HG03432 (cell line): ENCODE data around the gene TCEAL1.
A peak's percentile ranks its signal among the peaks of the same experiment; 100 is the strongest.
"Not testable (repeated sequence)": the region's sequence is repeated elsewhere in the genome, so short reads cannot be mapped to it uniquely, and the experiment has no call there.

Experiments used
- ATAC-seq: cut with Tn5 transposase; IDR thresholded peaks from one replicate; pipeline ENCODE4 v1.9.1; 2021; ENCODE audit warnings: mild to moderate bottlenecking, moderate library complexity; ENCODE audit not compliant: unreplicated experiment

TCEAL1 gene, protein sequence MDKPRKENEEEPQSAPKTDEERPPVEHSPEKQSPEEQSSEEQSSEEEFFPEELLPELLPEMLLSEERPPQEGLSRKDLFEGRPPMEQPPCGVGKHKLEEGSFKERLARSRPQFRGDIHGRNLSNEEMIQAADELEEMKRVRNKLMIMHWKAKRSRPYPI

DNA sequence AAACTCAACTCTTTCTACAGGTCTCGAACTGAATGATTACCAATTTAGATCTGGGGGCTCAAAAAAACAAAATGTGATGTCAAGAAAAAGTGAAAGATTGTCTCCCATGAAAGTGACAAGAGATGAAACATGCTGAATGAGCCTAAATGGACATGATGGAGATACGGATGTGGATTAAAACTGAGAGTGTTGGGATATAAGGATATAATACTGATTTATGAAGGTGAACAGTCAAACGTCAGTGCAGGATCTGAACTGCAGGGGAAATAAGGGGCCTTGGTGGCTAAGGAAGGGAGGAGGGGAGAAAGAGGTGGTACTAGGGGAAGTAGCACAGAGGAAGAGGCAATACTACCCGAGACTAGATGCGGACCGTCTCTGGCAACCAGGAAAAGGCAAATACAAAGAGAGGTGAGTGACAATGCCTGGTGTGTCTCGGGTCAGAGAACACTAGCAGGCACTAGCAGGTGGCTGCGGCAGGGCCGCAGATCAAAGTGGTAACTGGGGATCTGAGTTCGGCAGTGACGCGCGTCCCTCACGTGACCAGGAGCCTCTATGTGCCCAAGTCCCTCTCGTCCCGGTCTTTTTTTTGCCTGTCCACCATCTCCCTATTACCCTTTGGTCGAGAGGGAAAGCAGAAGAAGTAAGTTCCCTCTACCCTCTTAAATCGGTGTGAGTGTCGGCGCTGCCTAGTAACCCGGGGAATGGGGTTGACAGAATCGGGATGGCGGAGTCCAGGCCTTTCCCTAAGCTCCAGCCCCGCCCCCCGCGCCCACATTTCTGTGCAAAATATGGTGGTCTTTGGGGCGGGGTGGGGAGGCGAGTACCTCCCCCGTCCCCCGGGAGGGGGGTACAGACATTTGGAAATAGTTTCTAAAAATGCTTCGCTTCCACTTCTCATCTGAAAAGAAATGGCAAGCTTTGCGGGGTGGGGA, at the start of gene TCEAL1:
TSS of gene TCEAL1 (plus strand) at position 590 of the 932 bp plus-strand sequence. CDS start 942 bp downstream, outside the sequence.
- ATAC-seq: peak; percentile 63

DNA sequence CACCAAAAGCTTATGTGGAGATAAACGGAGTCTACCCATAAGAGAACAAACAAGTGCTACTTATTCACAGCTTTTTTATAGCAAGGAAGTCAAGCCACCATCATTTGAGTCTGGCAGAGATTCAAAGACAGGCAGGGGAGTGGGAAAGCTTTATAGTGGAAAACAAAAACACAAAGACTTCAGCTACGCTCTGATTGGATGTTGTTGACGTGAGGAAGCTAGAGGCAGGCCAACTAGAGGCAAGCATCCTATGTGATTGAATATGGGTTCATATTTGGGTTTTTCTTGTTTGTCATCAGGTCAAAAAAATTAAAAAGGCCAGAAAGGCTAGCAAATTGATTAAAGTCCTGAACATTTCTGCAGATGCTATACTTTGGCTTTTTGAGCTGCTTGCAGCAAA, 44.2 kb upstream of the TCEAL1 start:
- ATAC-seq: no peak

DNA sequence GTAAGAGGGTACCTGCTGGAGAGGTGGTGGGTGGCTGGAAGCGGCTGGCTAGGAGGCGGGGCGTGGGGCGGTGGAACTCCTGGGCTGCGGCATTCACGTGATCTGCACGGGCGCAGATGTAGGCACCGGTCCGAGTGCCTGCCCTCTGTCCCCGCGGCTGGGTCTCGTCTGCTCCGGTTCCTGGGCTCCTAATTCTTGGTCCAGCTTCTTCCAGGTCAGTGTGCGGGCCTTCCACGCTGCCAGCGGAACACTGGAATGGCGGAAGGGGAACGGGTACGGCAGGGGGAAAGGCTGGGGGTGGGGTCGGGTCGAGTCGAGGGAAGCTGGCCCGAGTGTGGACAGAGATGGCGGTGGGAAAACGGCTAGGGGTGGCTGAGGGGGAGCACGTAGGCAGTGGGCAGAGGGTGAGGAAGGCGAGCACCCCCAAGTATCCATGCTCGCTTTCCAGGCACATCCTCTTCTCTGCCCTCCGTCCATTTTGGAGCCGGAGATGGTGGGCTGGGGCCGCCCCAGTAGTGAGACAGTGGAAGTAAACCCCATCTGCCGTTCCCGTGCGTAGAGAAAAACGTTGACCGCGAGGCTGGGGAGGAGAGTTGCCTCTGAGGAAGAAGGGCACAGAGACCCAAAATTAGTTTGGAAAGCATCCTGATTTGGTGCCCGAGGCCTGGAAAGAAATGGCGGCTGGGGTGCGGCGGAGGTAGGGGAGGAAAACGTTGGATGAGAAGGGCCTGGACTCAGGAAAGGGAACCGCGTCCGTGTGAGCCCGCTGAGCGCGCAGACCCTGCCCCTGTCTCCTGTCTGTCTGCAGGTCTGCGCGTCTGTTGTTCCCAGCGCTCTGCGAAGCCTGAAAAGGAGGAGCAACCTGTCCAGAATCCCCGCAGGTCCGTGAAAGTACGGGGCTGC, 43.1 kb upstream of the TCEAL1 start, which contains the start of gene TCEAL4:
TSS of gene TCEAL4 (plus strand) at position 105 of the 903 bp plus-strand sequence. CDS start 1,161 bp downstream, outside the sequence.
- peak; percentile 95 for ATAC-seq

DNA sequence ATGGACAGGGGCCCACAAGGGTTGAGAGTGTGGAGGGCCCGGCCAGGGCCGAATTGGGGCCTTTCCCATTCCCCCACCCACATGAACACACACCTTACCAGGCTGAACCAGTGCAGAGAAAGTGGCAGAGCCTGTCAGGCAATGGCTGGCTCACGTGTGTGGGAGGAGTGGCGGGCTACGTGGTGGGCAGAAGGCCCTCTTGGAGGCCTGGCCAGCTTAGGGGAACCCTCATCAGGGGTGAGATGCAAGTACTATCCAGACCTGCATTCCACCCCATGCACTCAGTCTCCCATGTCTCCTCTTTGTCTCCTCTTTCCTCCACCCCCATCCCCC, 42.5 kb upstream of the TCEAL1 start:
- peak; percentile 44 for ATAC-seq

DNA sequence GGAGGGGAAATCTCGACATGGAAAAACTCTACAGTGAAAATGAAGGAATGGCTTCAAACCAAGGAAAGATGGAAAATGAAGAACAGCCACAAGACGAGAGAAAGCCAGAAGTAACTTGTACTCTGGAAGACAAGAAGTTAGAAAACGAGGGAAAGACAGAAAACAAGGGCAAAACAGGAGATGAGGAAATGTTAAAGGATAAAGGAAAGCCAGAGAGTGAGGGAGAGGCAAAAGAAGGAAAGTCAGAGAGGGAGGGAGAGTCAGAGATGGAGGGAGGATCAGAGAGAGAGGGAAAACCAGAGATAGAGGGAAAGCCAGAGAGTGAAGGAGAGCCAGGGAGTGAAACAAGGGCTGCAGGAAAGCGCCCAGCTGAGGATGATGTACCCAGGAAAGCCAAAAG, 42.1 kb upstream of the TCEAL1 start:
- no peak for ATAC-seq

DNA sequence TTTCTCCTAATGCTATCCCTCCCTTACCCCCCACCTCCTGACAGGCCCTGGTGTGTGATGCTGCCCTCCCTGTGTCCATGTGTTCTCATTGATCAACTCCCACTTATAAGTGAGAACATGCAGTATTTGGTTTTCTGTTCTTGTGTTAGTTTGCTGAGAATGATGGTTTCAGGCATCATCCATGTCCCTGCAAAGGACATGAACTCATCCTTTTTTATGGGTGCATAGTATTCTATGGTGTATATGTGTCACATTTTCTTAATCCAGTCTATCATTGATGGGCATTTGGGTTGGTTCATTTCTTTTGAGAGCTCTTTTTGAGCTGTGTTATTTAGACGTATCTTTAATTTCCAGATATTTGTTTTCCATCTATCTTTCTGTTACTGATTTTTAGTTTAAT, 36.5 kb upstream of the TCEAL1 start:
- not testable (repeated sequence) for ATAC-seq

DNA sequence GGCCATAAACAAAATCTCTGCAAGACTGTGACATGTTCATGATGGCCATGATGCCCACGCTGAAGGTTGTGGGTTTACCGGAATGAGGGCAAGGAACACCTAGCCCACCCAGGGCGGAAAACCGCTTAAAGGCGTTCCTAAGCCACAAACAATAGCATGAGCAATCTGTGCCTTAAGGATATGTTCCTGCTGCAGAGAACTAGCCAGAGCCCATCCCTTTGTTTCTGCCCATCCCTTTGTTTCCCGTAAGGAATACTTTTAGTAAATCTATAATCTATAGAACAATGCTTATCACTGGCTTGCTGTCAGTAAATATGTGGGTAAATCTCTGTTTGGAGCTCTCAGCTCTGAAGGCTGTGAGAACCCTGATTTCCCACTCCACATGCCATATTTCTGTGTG, 33.6 kb upstream of the TCEAL1 start:
- not testable (repeated sequence) for ATAC-seq

DNA sequence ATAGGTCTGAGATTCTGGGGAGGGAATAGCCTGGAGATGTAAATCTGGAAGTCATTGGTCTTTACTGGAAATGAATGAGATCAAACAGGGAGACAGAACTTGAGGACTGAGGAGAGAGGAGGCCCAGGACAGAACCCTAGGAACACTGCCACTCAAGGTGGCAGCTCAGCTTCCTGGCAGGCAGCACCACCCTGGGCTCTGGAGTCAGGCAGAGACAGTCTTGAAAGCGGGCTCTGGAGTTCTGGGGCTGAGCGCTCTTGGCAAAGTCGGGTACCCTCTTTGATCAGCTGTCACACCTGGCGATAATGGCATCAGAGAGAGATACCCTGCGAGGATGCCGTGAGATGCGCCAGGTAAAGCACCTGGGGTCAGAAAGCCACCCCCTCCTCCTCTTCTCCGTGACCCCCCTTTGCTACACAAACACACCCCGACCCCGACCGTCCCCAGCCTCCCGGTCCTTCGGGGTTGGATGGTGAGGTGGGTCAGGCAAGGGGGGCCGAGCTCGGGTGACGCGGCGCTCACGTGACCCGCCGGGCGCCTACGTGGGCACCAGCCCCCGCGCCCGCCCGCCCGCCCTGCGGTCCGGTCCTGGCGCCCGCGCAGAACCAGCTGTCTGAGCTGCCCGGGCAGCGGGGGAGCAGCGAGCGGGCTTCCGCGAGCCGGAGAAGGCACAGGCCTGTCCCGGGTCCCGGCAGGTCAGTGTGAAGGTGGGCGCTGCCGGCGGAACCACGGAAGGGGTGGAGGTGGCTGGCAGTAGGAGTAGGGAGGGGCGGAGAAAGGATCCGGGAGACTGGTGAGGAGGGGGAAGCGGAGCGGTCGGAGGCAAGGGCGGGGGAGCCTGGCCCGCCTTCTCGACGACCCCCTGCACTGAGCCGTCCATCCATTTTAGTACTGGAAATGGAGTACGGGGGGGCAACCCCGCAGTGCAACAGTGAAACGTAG, 21.1 kb upstream of the TCEAL1 start, which contains the start of gene TCEAL3:
TSS of gene TCEAL3 (plus strand) at position 600 of the 942 bp plus-strand sequence. CDS start 1,102 bp downstream, outside the sequence.
- peak; percentile 92 for ATAC-seq

DNA sequence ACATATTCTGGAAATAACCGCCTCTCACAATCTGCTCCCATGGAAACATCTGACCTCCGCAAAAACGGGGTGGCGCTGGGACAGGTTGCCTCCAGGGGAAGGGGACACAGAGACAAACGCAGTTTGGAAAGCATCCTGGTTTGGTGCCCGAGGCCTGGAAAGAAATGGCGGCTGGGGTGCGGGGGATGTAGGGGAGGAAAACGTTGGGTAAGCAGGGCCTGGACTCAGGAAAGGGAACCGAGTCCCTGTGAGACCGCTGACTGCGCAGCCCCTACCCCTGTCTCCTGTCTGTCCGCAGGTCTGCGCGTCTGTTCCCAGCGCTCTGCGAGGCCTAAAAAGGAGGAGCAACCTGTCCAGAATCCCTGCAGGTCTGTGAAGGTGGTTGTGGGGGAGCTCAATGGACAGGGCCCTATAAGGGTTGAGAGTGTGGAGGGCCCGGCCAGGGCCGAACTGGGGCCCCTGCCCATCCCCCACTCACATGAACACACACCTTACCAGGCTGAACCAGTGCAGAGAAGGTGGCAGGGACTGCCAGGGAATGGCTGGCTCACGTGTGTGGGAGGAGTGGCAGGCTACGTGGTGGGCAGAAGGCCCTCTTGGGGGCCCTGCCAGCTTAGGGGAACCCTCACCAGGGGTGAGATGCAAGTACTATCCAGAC, 20.3 kb upstream of the TCEAL1 start:
- peak; percentile 20 for ATAC-seq

DNA sequence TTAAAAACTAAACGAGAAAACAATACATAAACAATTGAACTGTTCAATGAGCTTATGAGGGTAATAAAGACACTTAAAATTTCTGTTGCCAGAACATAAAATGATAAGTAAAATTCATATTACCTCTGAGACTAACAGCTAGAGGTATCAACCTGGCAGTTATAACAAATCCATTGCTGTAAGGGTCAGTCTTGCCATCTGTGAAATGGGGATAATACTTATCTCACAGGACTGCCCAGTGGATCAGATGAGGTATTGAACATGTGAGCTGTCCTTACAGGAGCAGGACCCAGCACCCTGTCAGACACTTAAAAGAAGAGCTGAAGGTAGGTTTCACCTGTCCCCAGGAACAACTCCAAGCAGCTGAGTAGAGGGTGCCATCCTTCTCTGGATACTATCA, 18.5 kb upstream of the TCEAL1 start:
- ATAC-seq: no peak

DNA sequence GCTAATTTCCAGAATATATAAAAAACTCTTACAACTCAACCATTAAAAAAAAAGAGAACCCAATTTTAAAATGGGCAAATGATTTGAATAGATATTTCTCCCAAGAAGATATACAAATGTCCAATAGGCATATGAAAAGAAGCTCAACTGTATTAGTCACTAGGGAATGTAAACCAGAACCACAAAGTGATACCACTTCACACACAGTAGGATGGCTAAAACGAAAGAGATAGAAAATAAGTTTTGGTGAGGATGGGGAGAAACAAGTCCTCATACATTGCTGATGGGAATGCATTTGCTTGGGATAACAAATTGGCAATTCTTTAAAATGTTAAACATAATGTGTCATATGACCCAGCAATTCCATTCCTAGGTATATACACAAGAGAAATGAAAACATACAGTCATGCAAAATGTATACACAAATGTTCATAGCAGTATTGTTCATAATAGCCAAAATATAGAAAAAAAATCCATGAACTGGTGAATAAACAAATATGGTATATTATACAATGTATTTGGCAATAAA, 15.3 kb upstream of the TCEAL1 start:
- ATAC-seq: no peak

DNA sequence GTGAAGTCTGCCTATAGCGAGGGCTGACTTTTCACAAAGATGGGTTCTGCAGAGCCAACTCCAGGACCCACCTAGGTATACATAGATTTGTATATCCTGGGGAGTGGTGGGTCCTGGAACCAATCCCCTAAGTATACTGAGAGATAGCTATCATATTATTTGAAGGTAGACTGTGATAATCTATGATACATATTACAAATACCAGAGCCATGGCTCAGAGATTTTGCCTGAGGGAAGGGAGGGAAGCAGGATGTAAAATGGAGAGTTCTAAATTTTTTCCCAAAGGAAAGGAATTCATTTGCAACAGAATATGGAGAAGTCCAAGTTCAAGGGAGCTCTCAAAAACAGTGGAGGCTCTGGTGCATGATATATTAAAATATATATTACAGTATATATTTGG, 13.8 kb upstream of the TCEAL1 start:
- ATAC-seq: no peak

DNA sequence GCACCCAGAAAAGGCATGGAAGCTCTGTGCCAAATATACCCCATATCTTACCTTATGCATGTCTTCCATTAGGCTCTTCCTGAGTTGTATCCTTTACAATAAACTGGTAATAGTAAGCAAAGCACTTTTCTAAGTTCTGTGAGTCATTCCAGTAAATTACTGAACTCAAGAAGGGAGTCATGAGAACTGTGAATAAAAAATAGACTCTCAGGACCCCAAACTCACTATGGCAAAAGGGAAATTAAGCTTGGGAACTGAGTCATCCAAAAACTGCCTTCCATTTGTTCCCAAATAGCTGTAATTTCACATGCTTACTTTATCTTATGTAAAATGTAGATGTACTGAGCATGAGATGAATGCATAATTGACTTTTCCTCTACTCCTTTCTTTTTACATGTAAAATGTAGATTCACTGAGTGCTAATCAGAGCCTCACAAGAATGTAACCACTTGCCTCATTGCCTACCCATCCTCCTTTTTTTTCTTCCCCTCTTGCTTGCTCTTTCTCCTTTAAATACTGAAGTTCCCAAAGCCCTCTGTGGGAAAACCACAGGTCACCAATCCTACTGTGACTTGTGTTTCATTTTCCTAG, 12.9 kb upstream of the TCEAL1 start:
- no peak for ATAC-seq

DNA sequence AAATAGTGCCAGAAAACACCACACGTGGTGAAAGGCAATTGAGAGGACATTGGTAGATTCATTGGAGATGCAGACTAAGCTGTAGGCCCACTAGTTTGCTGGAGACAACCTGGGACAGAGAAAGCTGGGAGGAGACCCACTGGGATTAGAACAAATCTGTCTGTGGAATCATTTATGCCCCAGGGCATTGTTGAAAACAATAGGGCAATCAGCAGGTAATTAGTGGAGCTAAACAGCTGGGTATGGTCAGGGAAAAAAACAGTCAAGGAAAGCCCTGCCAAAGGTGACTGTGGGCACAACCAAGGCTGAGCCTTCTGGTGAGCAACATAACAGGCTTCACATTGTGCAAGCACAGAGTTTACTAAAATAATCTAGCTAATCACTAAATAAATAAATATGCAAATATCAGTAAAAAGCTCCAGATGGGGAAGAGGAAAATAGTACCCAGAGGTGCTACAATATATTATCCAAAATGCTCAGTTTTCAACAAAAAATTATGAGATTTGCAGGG, 12.0 kb upstream of the TCEAL1 start:
- ATAC-seq: no peak

DNA sequence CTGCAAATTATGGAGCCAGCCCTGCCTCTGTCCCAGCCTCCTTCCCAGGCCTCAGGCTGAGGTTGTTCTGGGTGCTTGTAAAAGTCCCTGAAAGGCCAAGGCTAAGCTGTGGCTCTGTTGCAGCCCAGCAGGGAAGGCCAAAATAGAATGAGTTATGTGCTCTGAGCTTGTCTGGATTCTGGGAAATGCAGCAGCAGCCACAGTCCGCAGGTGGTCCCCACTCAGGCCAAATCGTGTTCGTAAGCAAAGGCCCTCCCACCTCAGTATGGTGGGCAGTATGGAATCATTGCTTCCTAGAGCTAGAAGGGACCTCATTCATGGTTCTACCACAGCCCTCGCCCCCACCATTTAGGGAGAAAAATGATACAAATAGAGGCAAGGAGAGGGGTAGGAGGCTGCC, 4.7 kb upstream of the TCEAL1 start:
- ATAC-seq: no peak

DNA sequence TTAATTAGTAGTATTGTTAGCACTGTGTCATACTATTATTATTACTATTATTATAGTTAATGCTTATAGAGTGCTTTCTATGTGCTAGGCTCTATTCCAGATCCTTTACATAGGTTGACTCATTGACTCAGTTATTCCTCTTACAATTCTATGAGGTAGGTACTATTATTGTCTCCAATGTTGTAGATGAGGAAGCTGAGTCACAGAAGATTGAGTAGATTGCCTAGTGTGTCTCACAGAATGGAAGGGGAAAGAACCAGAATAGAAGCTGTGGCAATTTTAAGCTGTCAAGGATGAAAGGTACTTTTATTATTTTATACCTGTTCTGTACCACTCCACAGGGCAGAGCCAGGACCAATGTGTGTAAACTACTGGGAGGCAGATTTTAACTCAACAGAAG, 1.9 kb upstream of the TCEAL1 start:
- no peak for ATAC-seq

DNA sequence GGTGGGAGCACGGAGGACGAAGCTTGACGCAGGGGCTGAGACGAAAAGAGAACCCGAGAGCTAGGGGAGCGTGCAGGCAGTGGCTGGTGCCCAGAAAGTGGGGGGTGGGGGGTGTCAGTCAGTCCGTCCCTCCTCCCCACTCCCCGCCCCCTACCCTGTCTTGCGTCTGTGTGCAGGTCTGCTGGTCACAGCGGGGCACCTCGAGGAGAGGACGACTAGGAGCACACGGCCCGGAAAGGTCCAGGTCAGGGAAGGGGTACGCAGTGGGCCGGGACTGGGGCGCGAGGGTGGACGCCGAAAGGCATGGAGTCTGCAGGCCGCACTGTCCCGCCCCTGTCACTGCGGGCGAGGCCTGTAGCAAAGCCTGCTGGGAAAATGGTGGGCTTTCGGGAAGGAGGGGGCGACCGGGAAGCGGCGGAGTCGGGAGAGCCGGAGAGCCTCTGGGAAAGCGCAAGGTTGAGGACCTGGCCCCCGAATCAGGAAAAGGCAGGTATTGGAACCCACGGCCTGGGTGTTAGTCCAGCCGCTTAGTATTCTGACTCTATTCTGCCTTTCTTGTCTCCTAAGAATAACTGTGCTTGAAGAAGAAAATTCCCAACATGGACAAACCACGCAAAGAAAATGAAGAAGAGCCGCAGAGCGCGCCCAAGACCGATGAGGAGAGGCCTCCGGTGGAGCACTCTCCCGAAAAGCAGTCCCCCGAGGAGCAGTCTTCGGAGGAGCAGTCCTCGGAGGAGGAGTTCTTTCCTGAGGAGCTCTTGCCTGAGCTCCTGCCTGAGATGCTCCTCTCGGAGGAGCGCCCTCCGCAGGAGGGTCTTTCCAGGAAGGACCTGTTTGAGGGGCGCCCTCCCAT, 769 bp downstream of the TCEAL1 start:
- ATAC-seq: peak; percentile 56

DNA sequence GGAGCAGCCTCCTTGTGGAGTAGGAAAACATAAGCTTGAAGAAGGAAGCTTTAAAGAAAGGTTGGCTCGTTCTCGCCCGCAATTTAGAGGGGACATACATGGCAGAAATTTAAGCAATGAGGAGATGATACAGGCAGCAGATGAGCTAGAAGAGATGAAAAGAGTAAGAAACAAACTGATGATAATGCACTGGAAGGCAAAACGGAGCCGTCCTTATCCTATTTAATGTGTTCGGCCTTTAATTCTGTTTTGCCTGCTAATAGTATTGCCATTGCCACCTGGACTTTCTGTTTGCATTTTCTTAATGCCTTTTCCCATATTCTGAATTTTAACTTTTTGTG, 1.4 kb downstream of the TCEAL1 start:
- ATAC-seq: no peak
